ENCODE measurements around the gene DRICH1. TPM values are rescaled to one million over a fixed set of nuclear protein-coding genes. Genes with fewer than 3 reads are reported as not detected.
"Not testable (repeated sequence)": the region's sequence is repeated elsewhere in the genome, so short reads cannot be mapped to it uniquely, and the experiment has no call there.

The DRICH1 gene
- total and polyA plus RNA-seq, 4 experiments from 2014 or later = 4.2 to 4.5 TPM; not detected in 2

GRCh38 chr22:23579280-23579679 lies 52.8 kb downstream of the DRICH1 start:
- Histone ChIP-seq H3K27me3 (ENCODE audit: insufficient read depth, low read length) (no peaks in the 10 kb centered on the region), H3K27ac (ENCODE audit: low read depth, low read length) (no peak overlapping the region), H3K36me3 (ENCODE audit: insufficient read depth, low read length) (no peaks in the 10 kb centered on the region), H3K9me3 (ENCODE audit: control insufficient read depth in 1 of 2, low read length in 2 of 2) (no peaks in the 10 kb centered on the region), H3K4me3 (ENCODE audit: low read length in 2 of 2) (no peak overlapping the region), H3K4me1 (ENCODE audit: insufficient read depth, low read length) (no peaks in the 10 kb centered on the region)
- H3K9me3 Mint-ChIP-seq = no peaks in the 10 kb centered on the region
- H3K4me3 Mint-ChIP-seq = no peak overlapping the region
- intact Hi-C loops (cut with micrococcal nuclease) = no loop called here
- H3K4me1 Mint-ChIP-seq = no peaks in the 10 kb centered on the region
- ChIA-PET CTCF (ENCODE audit: partially characterized antibody) (no interaction called here), POLR2A (ENCODE audit: partially characterized antibody) (no interaction called here)
- H3K36me3 Mint-ChIP-seq = no peaks in the 10 kb centered on the region
- no peak for DNase-seq
- H3K27me3 Mint-ChIP-seq = peaks cover 34 to 39% of the 10 kb centered on the region in 2 donors
- no peak overlapping the region for H3K27ac Mint-ChIP-seq

GRCh38 chr22:23578306-23578705 lies 53.8 kb downstream of the DRICH1 start:
- H3K36me3 Mint-ChIP-seq = no peaks in the 10 kb centered on the region
- no peak for DNase-seq
- no peak overlapping the region for H3K4me3 Mint-ChIP-seq
- ChIA-PET POLR2A (ENCODE audit: partially characterized antibody) (no interaction called here), CTCF (ENCODE audit: partially characterized antibody) (interaction anchor here (1.2 kb wide), 1 partner anchor 12 kb away, joined by 3 read pairs; no protein-coding TSS in a partner anchor)
- Histone ChIP-seq H3K27ac (ENCODE audit: low read depth, low read length) (no peak overlapping the region), H3K36me3 (ENCODE audit: insufficient read depth, low read length) (no peaks in the 10 kb centered on the region), H3K4me1 (ENCODE audit: insufficient read depth, low read length) (no peaks in the 10 kb centered on the region), H3K27me3 (ENCODE audit: insufficient read depth, low read length) (no peaks in the 10 kb centered on the region), H3K4me3 (ENCODE audit: low read length in 2 of 2) (no peak overlapping the region), H3K9me3 (ENCODE audit: control insufficient read depth in 1 of 2, low read length in 2 of 2) (no peaks in the 10 kb centered on the region)
- H3K27me3 Mint-ChIP-seq = peaks cover 32 to 37% of the 10 kb centered on the region in 2 donors
- intact Hi-C loops (cut with micrococcal nuclease) = no loop called here
- H3K9me3 Mint-ChIP-seq = no peaks in the 10 kb centered on the region
- no peaks in the 10 kb centered on the region for H3K4me1 Mint-ChIP-seq
- no peak overlapping the region for H3K27ac Mint-ChIP-seq

- intact Hi-C loops (cut with micrococcal nuclease) = no loop called here
Observed at GRCh38 chr22:23576681-23577080, 55.4 kb downstream of the DRICH1 start.

GRCh38 chr22:23575601-23576000 lies 56.5 kb downstream of the DRICH1 start:
- H3K9me3 ChIP-seq (ENCODE audit: control insufficient read depth in 1 of 2, low read length in 2 of 2) = no peaks in the 10 kb centered on the region
- no peaks in the 10 kb centered on the region for H3K4me1 ChIP-seq (ENCODE audit: insufficient read depth, low read length)
- no peaks in the 10 kb centered on the region for H3K36me3 ChIP-seq (ENCODE audit: insufficient read depth, low read length)
- CTCF ChIA-PET (ENCODE audit: partially characterized antibody) = no interaction called here
- H3K4me3 ChIP-seq (ENCODE audit: low read length in 2 of 2) = no peak overlapping the region
- POLR2A ChIA-PET (ENCODE audit: partially characterized antibody) = no interaction called here
- intact Hi-C loops (cut with micrococcal nuclease) = no loop called here
- Mint-ChIP-seq H3K4me1 (no peaks in the 10 kb centered on the region), H3K9me3 (peaks cover 0 to 3% (median 0%) of the 10 kb centered on the region in 8 donors), H3K27ac (peak overlapping the region in 1 of 7 donors; percentile 1), H3K27me3 (peaks cover 28 to 34% of the 10 kb centered on the region in 2 donors), H3K36me3 (no peaks in the 10 kb centered on the region), H3K4me3 (no peak overlapping the region)
- no peak for DNase-seq
- no peak overlapping the region for H3K27ac ChIP-seq (ENCODE audit: low read depth, low read length)
- no peaks in the 10 kb centered on the region for H3K27me3 ChIP-seq (ENCODE audit: insufficient read depth, low read length)

More at GRCh38 chr22:23576681-23577080, 55.4 kb downstream of the DRICH1 start:
- DNase-seq = no peak
- Histone ChIP-seq H3K27me3 (ENCODE audit: insufficient read depth, low read length) (no peaks in the 10 kb centered on the region), H3K4me3 (ENCODE audit: low read length in 2 of 2) (no peak overlapping the region), H3K9me3 (ENCODE audit: control insufficient read depth in 1 of 2, low read length in 2 of 2) (no peaks in the 10 kb centered on the region), H3K27ac (ENCODE audit: low read depth, low read length) (no peak overlapping the region), H3K36me3 (ENCODE audit: insufficient read depth, low read length) (no peaks in the 10 kb centered on the region), H3K4me1 (ENCODE audit: insufficient read depth, low read length) (no peaks in the 10 kb centered on the region)
- peaks cover 30 to 38% of the 10 kb centered on the region in 2 donors for H3K27me3 Mint-ChIP-seq
- H3K4me3 Mint-ChIP-seq = no peak overlapping the region
- H3K9me3 Mint-ChIP-seq = peaks cover 0 to 3% (median 0%) of the 10 kb centered on the region in 8 donors
- ChIA-PET CTCF (ENCODE audit: partially characterized antibody) (no interaction called here), POLR2A (ENCODE audit: partially characterized antibody) (no interaction called here)
- H3K4me1 Mint-ChIP-seq = no peaks in the 10 kb centered on the region
- H3K27ac Mint-ChIP-seq = no peak overlapping the region
- H3K36me3 Mint-ChIP-seq = no peaks in the 10 kb centered on the region

- intact Hi-C loops (cut with micrococcal nuclease) = no loop called here
- ChIA-PET POLR2A (ENCODE audit: partially characterized antibody) (no interaction called here), CTCF (ENCODE audit: partially characterized antibody) (no interaction called here)
- no peak overlapping the region for H3K27ac Mint-ChIP-seq
- peaks cover 0 to 3% (median 0%) of the 10 kb centered on the region in 8 donors for H3K9me3 Mint-ChIP-seq
- no peaks in the 10 kb centered on the region for H3K36me3 Mint-ChIP-seq
- Histone ChIP-seq H3K4me1 (ENCODE audit: insufficient read depth, low read length) (no peaks in the 10 kb centered on the region), H3K9me3 (ENCODE audit: control insufficient read depth in 1 of 2, low read length in 2 of 2) (no peaks in the 10 kb centered on the region), H3K27me3 (ENCODE audit: insufficient read depth, low read length) (no peaks in the 10 kb centered on the region), H3K27ac (ENCODE audit: low read depth, low read length) (no peak overlapping the region), H3K4me3 (ENCODE audit: low read length in 2 of 2) (no peak overlapping the region), H3K36me3 (ENCODE audit: insufficient read depth, low read length) (no peaks in the 10 kb centered on the region)
- no peak overlapping the region for H3K4me3 Mint-ChIP-seq
- no peaks in the 10 kb centered on the region for H3K4me1 Mint-ChIP-seq
- H3K27me3 Mint-ChIP-seq = peaks cover 27 to 34% of the 10 kb centered on the region in 2 donors
- no peak for DNase-seq
Observed at GRCh38 chr22:23574877-23575276, 57.2 kb downstream of the DRICH1 start.

GRCh38 chr22:23574371-23574811 lies 57.7 kb downstream of the DRICH1 start:
- H3K9me3 Mint-ChIP-seq = peaks cover 0 to 3% (median 0%) of the 10 kb centered on the region in 8 donors
- no peaks in the 10 kb centered on the region for H3K27me3 ChIP-seq (ENCODE audit: insufficient read depth, low read length)
- H3K36me3 Mint-ChIP-seq = no peaks in the 10 kb centered on the region
- no peak overlapping the region for H3K4me3 ChIP-seq (ENCODE audit: low read length in 2 of 2)
- intact Hi-C loops (cut with micrococcal nuclease) = no loop called here
- H3K27ac Mint-ChIP-seq = no peak overlapping the region
- peaks cover 25 to 32% of the 10 kb centered on the region in 2 donors for H3K27me3 Mint-ChIP-seq
- H3K36me3 ChIP-seq (ENCODE audit: insufficient read depth, low read length) = no peaks in the 10 kb centered on the region
- H3K4me3 Mint-ChIP-seq = no peak overlapping the region
- POLR2A ChIA-PET (ENCODE audit: partially characterized antibody) = no interaction called here
- H3K4me1 Mint-ChIP-seq = no peaks in the 10 kb centered on the region
- DNase-seq = no peak
- H3K27ac ChIP-seq (ENCODE audit: low read depth, low read length) = no peak overlapping the region
- no peaks in the 10 kb centered on the region for H3K9me3 ChIP-seq (ENCODE audit: control insufficient read depth in 1 of 2, low read length in 2 of 2)
- H3K4me1 ChIP-seq (ENCODE audit: insufficient read depth, low read length) = no peaks in the 10 kb centered on the region
- CTCF ChIA-PET (ENCODE audit: partially characterized antibody) = no interaction called here

- intact Hi-C loops (cut with micrococcal nuclease); H3K9me3 Mint-ChIP-seq; CTCF ChIA-PET (ENCODE audit: partially characterized antibody); POLR2A ChIA-PET (ENCODE audit: partially characterized antibody); H3K27ac Mint-ChIP-seq; H3K4me1 ChIP-seq (ENCODE audit: insufficient read depth, low read length); H3K4me3 Mint-ChIP-seq; H3K27ac ChIP-seq (ENCODE audit: low read depth, low read length); H3K27me3 ChIP-seq (ENCODE audit: insufficient read depth, low read length); H3K4me3 ChIP-seq (ENCODE audit: low read length in 2 of 2); H3K9me3 ChIP-seq (ENCODE audit: control insufficient read depth in 1 of 2, low read length in 2 of 2); H3K4me1 Mint-ChIP-seq; H3K36me3 ChIP-seq (ENCODE audit: insufficient read depth, low read length); DNase-seq; H3K36me3 Mint-ChIP-seq: not testable (repeated sequence)
- H3K27me3 Mint-ChIP-seq = peaks cover 20 to 27% of the 10 kb centered on the region in 2 donors
Observed at GRCh38 chr22:23573701-23574235, 58.4 kb downstream of the DRICH1 start.

GRCh38 chr22:23573106-23573505 lies 59.0 kb downstream of the DRICH1 start:
- H3K4me3 ChIP-seq (ENCODE audit: low read length in 2 of 2); H3K36me3 Mint-ChIP-seq; H3K27ac ChIP-seq (ENCODE audit: low read depth, low read length); H3K27me3 ChIP-seq (ENCODE audit: insufficient read depth, low read length); H3K27ac Mint-ChIP-seq; H3K4me1 Mint-ChIP-seq; H3K4me3 Mint-ChIP-seq; H3K4me1 ChIP-seq (ENCODE audit: insufficient read depth, low read length); intact Hi-C loops (cut with micrococcal nuclease); POLR2A ChIA-PET (ENCODE audit: partially characterized antibody); H3K9me3 Mint-ChIP-seq; H3K9me3 ChIP-seq (ENCODE audit: control insufficient read depth in 1 of 2, low read length in 2 of 2); CTCF ChIA-PET (ENCODE audit: partially characterized antibody); DNase-seq; H3K36me3 ChIP-seq (ENCODE audit: insufficient read depth, low read length): not testable (repeated sequence)
- H3K27me3 Mint-ChIP-seq = peaks cover 14 to 23% of the 10 kb centered on the region in 2 donors
